Sigmoid colon (tissue), 4 donors: Measurements from ENCODE around the gene ZBTB45.

Source experiments
- EP300 ChIP-seq, 4 donors: sonication (generic); formaldehyde crosslinking; IDR thresholded peaks; one replicate each; pipeline ENCODE4 v1.6.1; 2017; ENCODE audit warnings: antibody characterized with exemption in 4 of 4
- POLR2A ChIP-seq, 2 donors: fragments of 450-650 bp; IDR thresholded peaks; one replicate each; pipeline ENCODE4 v1.6.1; 2016; ENCODE audit warnings: antibody characterized with exemption in 2 of 2, mild to moderate bottlenecking in 2 of 2, moderate library complexity in 2 of 2
- POLR2AphosphoS5 ChIP-seq, 4 donors: sonication (generic); formaldehyde crosslinking; IDR thresholded peaks; one replicate each; pipeline ENCODE4 v1.6.1; 2017; ENCODE audit warnings: antibody characterized with exemption in 4 of 4
- TF ChIP-seq, protein P1 (sequence below), 4 experiments: fragments of 450-650 bp in 3 of 4; fragments of 200-600 bp in 1 of 4; IDR thresholded peaks; one replicate each; pipeline ENCODE4 v1.5.1; 2016 to 2019; ENCODE audit warnings: antibody characterized with exemption in 4 of 4, mild to moderate bottlenecking in 3 of 4, moderate library complexity in 2 of 4

DNA sequence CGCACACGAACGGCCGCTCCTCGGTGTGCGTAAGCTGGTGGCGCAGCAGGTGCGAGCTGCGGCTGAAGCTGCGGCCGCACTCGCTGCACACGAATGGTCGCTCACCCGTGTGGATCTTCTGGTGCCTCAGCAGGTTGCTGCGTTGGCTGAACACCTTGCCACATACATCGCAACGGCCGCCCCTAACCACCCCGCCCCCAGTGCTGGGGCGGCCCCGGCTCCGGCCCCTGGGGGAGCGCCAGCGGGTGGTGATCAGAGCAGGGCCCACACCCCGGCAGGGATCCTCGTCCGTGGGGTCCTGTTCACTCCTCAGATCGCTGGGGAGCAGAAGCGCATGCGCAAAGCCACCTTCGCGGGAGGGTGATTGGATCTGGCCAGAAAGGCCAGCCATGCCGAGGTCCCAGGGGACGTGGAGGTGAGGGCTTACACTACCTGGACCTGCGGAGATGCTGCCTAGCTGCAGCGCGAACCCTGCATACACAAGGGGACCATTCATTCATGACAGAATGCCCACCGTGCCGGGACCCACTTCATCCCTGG lies 43.5 kb upstream of the ZBTB45 start:
- TF ChIP-seq, protein P1, sequence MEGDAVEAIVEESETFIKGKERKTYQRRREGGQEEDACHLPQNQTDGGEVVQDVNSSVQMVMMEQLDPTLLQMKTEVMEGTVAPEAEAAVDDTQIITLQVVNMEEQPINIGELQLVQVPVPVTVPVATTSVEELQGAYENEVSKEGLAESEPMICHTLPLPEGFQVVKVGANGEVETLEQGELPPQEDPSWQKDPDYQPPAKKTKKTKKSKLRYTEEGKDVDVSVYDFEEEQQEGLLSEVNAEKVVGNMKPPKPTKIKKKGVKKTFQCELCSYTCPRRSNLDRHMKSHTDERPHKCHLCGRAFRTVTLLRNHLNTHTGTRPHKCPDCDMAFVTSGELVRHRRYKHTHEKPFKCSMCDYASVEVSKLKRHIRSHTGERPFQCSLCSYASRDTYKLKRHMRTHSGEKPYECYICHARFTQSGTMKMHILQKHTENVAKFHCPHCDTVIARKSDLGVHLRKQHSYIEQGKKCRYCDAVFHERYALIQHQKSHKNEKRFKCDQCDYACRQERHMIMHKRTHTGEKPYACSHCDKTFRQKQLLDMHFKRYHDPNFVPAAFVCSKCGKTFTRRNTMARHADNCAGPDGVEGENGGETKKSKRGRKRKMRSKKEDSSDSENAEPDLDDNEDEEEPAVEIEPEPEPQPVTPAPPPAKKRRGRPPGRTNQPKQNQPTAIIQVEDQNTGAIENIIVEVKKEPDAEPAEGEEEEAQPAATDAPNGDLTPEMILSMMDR (IDR thresholded peaks at IDR 0.05): no peak
- TF ChIP-seq POLR2A (IDR thresholded peaks at IDR 0.05) (no peak), POLR2AphosphoS5 (IDR thresholded peaks at IDR 0.05) (no peak), EP300 (IDR thresholded peaks at IDR 0.05) (no peak)
